GM08714 (cell line): Measurements from ENCODE around the gene DNAJC1.
"Not testable (repeated sequence)": the region's sequence is repeated elsewhere in the genome, so short reads cannot be mapped to it uniquely, and the experiment has no call there.

ENCODE experiments used
- H3K4me3 ChIP-seq: fragments of 200-500 bp; sonication (Bioruptor generic); 2 replicates; pipeline ENCODE4 v1.5.1; 2014; ENCODE audit warnings: mild to moderate bottlenecking, low read length, inconsistent platforms
- ZNF274 ChIP-seq: IDR thresholded peaks from 2 replicates; pipeline ENCODE4 v1.6.1; 2012; ENCODE audit warnings: mild to moderate bottlenecking, low read depth, low read length

The DNAJC1 gene

GRCh38 chr10:21825345-21825744 is 178.2 kb downstream of the DNAJC1 start:
- no peak for TF ChIP-seq ZNF274
- no peak overlapping the region for H3K4me3 ChIP-seq

GRCh38 chr10:21824409-21824808 is 179.1 kb downstream of the DNAJC1 start:
- TF ChIP-seq ZNF274: no peak
- H3K4me3 ChIP-seq: no peak overlapping the region

- no peak overlapping the region for H3K4me3 ChIP-seq
- TF ChIP-seq ZNF274: no peak
These were observed 179.9 kb downstream of the DNAJC1 start for GRCh38 chr10:21823617-21824016.

GRCh38 chr10:21822273-21822672 is 181.3 kb downstream of the DNAJC1 start:
- not testable (repeated sequence) for H3K4me3 ChIP-seq

- no peak for TF ChIP-seq ZNF274
- no peak overlapping the region for H3K4me3 ChIP-seq
These were observed 182.6 kb downstream of the DNAJC1 start for GRCh38 chr10:21820952-21821351.

- not testable (repeated sequence) for H3K4me3 ChIP-seq
These were observed 185.1 kb downstream of the DNAJC1 start for GRCh38 chr10:21818416-21818815.

GRCh38 chr10:21814866-21815265 is 188.7 kb downstream of the DNAJC1 start:
- no peak overlapping the region for H3K4me3 ChIP-seq
- no peak for TF ChIP-seq ZNF274

- H3K4me3 ChIP-seq: no peak overlapping the region
- TF ChIP-seq ZNF274: no peak
These were observed 189.6 kb downstream of the DNAJC1 start for GRCh38 chr10:21813946-21814345.

- TF ChIP-seq ZNF274: no peak
These were observed 192.3 kb downstream of the DNAJC1 start for GRCh38 chr10:21811245-21811585.

GRCh38 chr10:21810582-21811244 is 192.8 kb downstream of the DNAJC1 start:
- TF ChIP-seq ZNF274: no peak
- H3K4me3 ChIP-seq: no peak overlapping the region

More at GRCh38 chr10:21811245-21811585, 192.3 kb downstream of the DNAJC1 start:
- H3K4me3 ChIP-seq: no peak overlapping the region

GRCh38 chr10:21808550-21808949 is 195.0 kb downstream of the DNAJC1 start:
- H3K4me3 ChIP-seq: no peak overlapping the region
- no peak for TF ChIP-seq ZNF274

- no peak for TF ChIP-seq ZNF274
- no peak overlapping the region for H3K4me3 ChIP-seq
These were observed 196.3 kb downstream of the DNAJC1 start for GRCh38 chr10:21807180-21807579.

GRCh38 chr10:21803374-21803773 is 200.2 kb downstream of the DNAJC1 start:
- TF ChIP-seq ZNF274: no peak
- no peak overlapping the region for H3K4me3 ChIP-seq

- no peak for TF ChIP-seq ZNF274
- H3K4me3 ChIP-seq: no peak overlapping the region
These were observed 201.9 kb downstream of the DNAJC1 start for GRCh38 chr10:21801609-21802008.

- no peak for TF ChIP-seq ZNF274
- no peak overlapping the region for H3K4me3 ChIP-seq
These were observed 205.4 kb downstream of the DNAJC1 start for GRCh38 chr10:21797984-21798765.
